ENCODE results near the gene PARP15.

PARP15 gene

GRCh38 chr3:122577409-122578031 is at the start of gene PARP15:
Gene PARP15, plus strand, starts transcription at chr3:122577650. Its CDS starts 18 bp downstream, at chr3:122577668.
- peak; percentile 55 to 62 for DNase-seq
- TF ChIP-seq GATA1 (IDR thresholded peaks at IDR 0.05; ENCODE audit: low read depth, low read length): no peak
- TF ChIP-seq POLR2A (IDR thresholded peaks at IDR 0.05; ENCODE audit: low read length): peak; percentile 65

GRCh38 chr3:122530164-122530563 is 47.3 kb upstream of the PARP15 start:
- no peak for DNase-seq
- TF ChIP-seq POLR2A (IDR thresholded peaks at IDR 0.05; ENCODE audit: low read length): no peak
- no peak for TF ChIP-seq GATA1 (IDR thresholded peaks at IDR 0.05; ENCODE audit: low read depth, low read length)

- DNase-seq: no peak
- TF ChIP-seq GATA1 (IDR thresholded peaks at IDR 0.05; ENCODE audit: low read depth, low read length) (no peak), POLR2A (IDR thresholded peaks at IDR 0.05; ENCODE audit: low read length) (no peak)
These were observed 44.0 kb upstream of the PARP15 start for GRCh38 chr3:122533480-122533879.

- TF ChIP-seq POLR2A (IDR thresholded peaks at IDR 0.05; ENCODE audit: low read length) (no peak), GATA1 (IDR thresholded peaks at IDR 0.05; ENCODE audit: low read depth, low read length) (no peak)
- peak in 1 of 2 experiments; percentile 40 for DNase-seq
These were observed 43.5 kb upstream of the PARP15 start for GRCh38 chr3:122533931-122534334.

- no peak for DNase-seq
- no peak for TF ChIP-seq POLR2A (IDR thresholded peaks at IDR 0.05; ENCODE audit: low read length)
- TF ChIP-seq GATA1 (IDR thresholded peaks at IDR 0.05; ENCODE audit: low read depth, low read length): no peak
These were observed 41.4 kb upstream of the PARP15 start for GRCh38 chr3:122535964-122536631.

- TF ChIP-seq POLR2A (IDR thresholded peaks at IDR 0.05; ENCODE audit: low read length) (no peak), GATA1 (IDR thresholded peaks at IDR 0.05; ENCODE audit: low read depth, low read length) (no peak)
- DNase-seq: no peak
These were observed 40.8 kb upstream of the PARP15 start for GRCh38 chr3:122536632-122537001.

GRCh38 chr3:122538956-122539490 is 38.4 kb upstream of the PARP15 start:
- TF ChIP-seq GATA1 (IDR thresholded peaks at IDR 0.05; ENCODE audit: low read depth, low read length): no peak
- TF ChIP-seq POLR2A (IDR thresholded peaks at IDR 0.05; ENCODE audit: low read length): no peak
- DNase-seq: no peak

- TF ChIP-seq POLR2A (IDR thresholded peaks at IDR 0.05; ENCODE audit: low read length): no peak
- TF ChIP-seq GATA1 (IDR thresholded peaks at IDR 0.05; ENCODE audit: low read depth, low read length): no peak
- DNase-seq: no peak
These were observed 31.3 kb upstream of the PARP15 start for GRCh38 chr3:122546151-122546550.

GRCh38 chr3:122548076-122548475 is 29.4 kb upstream of the PARP15 start:
- DNase-seq: no peak
- TF ChIP-seq POLR2A (IDR thresholded peaks at IDR 0.05; ENCODE audit: low read length) (no peak), GATA1 (IDR thresholded peaks at IDR 0.05; ENCODE audit: low read depth, low read length) (no peak)

GRCh38 chr3:122548619-122549018 is 28.8 kb upstream of the PARP15 start:
- no peak for DNase-seq
- TF ChIP-seq GATA1 (IDR thresholded peaks at IDR 0.05; ENCODE audit: low read depth, low read length) (no peak), POLR2A (IDR thresholded peaks at IDR 0.05; ENCODE audit: low read length) (no peak)

GRCh38 chr3:122553171-122553570 is 24.3 kb upstream of the PARP15 start:
- no peak for DNase-seq
- TF ChIP-seq GATA1 (IDR thresholded peaks at IDR 0.05; ENCODE audit: low read depth, low read length) (no peak), POLR2A (IDR thresholded peaks at IDR 0.05; ENCODE audit: low read length) (no peak)

- no peak for TF ChIP-seq POLR2A (IDR thresholded peaks at IDR 0.05; ENCODE audit: low read length)
- TF ChIP-seq GATA1 (IDR thresholded peaks at IDR 0.05; ENCODE audit: low read depth, low read length): no peak
- peak in 1 of 2 experiments; percentile 44 for DNase-seq
These were observed 22.0 kb upstream of the PARP15 start for GRCh38 chr3:122555275-122556071.

- no peak for DNase-seq
- TF ChIP-seq GATA1 (IDR thresholded peaks at IDR 0.05; ENCODE audit: low read depth, low read length) (no peak), POLR2A (IDR thresholded peaks at IDR 0.05; ENCODE audit: low read length) (no peak)
These were observed 20.1 kb upstream of the PARP15 start for GRCh38 chr3:122557356-122557755.

- DNase-seq: no peak
- no peak for TF ChIP-seq POLR2A (IDR thresholded peaks at IDR 0.05; ENCODE audit: low read length)
- no peak for TF ChIP-seq GATA1 (IDR thresholded peaks at IDR 0.05; ENCODE audit: low read depth, low read length)
These were observed 18.8 kb upstream of the PARP15 start for GRCh38 chr3:122558605-122559004.

Measured in erythroblast (primary cell).